Ovary (tissue), 9 donors: ENCODE measurements around the gene SIRT3. TPM values are rescaled to one million over a fixed set of nuclear protein-coding genes. Genes with fewer than 3 reads are reported as not detected.

Source experiments
- DNase-seq, 5 donors: peaks; one replicate each; pipeline ENCODE4 v3.0.0-alpha.2; 2019 to 2020
- H3K27ac ChIP-seq, 2 donors: fragments of 200-600 bp; one replicate each; pipeline versions ENCODE4 v1.5.1 to v1.8.0; 2019 to 2022
- H3K27me3 ChIP-seq: fragments of 200-600 bp; one replicate; pipeline ENCODE4 v1.8.0; 2022
- H3K36me3 ChIP-seq: fragments of 200-600 bp; sonication (generic); one replicate; pipeline ENCODE4 v1.5.1; 2019
- H3K4me1 ChIP-seq: one replicate; pipeline ENCODE4 v1.8.1; 2013; ENCODE audit warnings: mild to moderate bottlenecking, moderate library complexity; ENCODE audit not compliant: insufficient read depth
- H3K4me3 ChIP-seq: fragments of 200-600 bp; sonication (generic); one replicate; pipeline ENCODE4 v1.5.1; 2017
- H3K9me3 ChIP-seq, 2 donors: fragments of 200-600 bp in 1 of 2; sonication (generic) in 1 of 2; one replicate each; pipeline versions ENCODE4 v1.5.1 to v1.8.1; 2013 to 2019; ENCODE audit warnings: mild to moderate bottlenecking in 1 of 2, moderate library complexity in 1 of 2
- EP300 ChIP-seq: sonication (generic); formaldehyde crosslinking; IDR thresholded peaks from one replicate; pipeline ENCODE4 v1.6.1; 2017; ENCODE audit warnings: antibody characterized with exemption
- POLR2A ChIP-seq: fragments of 450-650 bp; IDR thresholded peaks from one replicate; pipeline ENCODE4 v1.6.1; 2017; ENCODE audit warnings: antibody characterized with exemption, mild to moderate bottlenecking, moderate library complexity
- WGBS, 3 donors: extraction: QIAGEN DNeasy Blood & Tissue Kit in 1 of 3; methylation state at CpG; one replicate each; pipeline versions ENCODE4 v1.1.5 to v1.1.7; 2013 to 2017; 5-methylcytosine and 5-hydroxymethylcytosine counted together
- intact Hi-C, 4 donors: fragments of 100-400 bp; cut with DNase I; formaldehyde crosslinking; loops; one replicate each; pipeline versions ENCODE4 v1.11.0 to v1.15.1; 2022 to 2023
- polyA plus RNA-seq, 2 donors: library from polyadenylated mRNA; stranded (reverse); fragments of 200-250 nt in 1 of 2; fragments of 350-450 nt in 1 of 2; fragmentation: Illumina TruSeq in 1 of 2; extraction: RNeasy Lipid Tissue Mini Kit (QIAGEN cat#74804) in 1 of 2; gene quantifications; one replicate each; pipeline ENCODE4 v1.2.3, GENCODE V29; 2013 to 2014
- total RNA-seq, 7 donors: library from RNA; depleted of rRNA in 2 of 7; stranded (reverse); fragments of >200 nt in 2 of 7; fragmentation: NEBNext Ultra II Directional in 3 of 7; extraction: Animal tissue kit (Norgen Biotek cat#: 25700) in 3 of 7; gene quantifications; one replicate each; pipeline versions ENCODE4 v1.1.0 to v1.2.4, GENCODE V29; 2016 to 2023
- TF ChIP-seq, protein P1 (sequence below), 3 donors: fragments of 450-650 bp in 2 of 3; fragments of 200-600 bp in 1 of 3; IDR thresholded peaks; one replicate each; pipeline versions ENCODE4 v1.5.1 to v1.8.0; 2016 to 2022; ENCODE audit warnings: antibody characterized with exemption in 3 of 3, mild to moderate bottlenecking in 1 of 3
- donor health status: DM: no; HTN: no; CAD: no; lungs with moderate emphysema.
- donor health status: DM: no; HTN: no; CAD: no.
- donor health status: Bipolar disorder and iron deficiency.
- donor health status: DM: yes; HTN: yes; CAD: no.
- donor health status: DM: no; HTN: no; CAD: no.
- donor health status: DM: yes; HTN: yes; CAD: no.

The SIRT3 gene
- total and polyA plus RNA-seq, 9 donors, result 11.1 to 24.4 (median 21.5) TPM

DNA sequence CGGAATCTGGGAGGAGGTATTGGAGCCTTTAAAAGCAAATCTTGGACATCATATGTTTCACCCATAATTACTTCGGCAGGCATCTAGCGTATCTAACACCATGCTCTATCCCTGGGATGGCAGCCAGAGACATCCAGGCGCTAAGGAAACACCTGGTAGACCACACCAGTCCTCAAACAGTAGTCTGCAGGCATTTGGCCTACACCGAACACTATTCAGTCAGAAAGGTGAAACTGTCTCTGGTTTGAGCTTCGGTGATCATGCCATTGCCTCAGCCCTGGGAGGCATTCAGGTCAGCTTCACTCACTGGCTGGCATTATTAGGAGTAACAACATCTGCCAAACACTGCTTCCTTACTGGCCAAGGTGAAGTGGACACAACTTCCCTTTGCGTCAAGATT, 11.7 kb downstream of the SIRT3 start:
- no peaks in the 10 kb centered on the region for H3K9me3 ChIP-seq
- DNase-seq, result no peak
- 81 to 88% (median 83%) methylated on average over 7 of the region's 7 CpGs for WGBS, 3 donors
- H3K4me1 ChIP-seq, result no peaks in the 10 kb centered on the region
- intact Hi-C loops, result no loop called here
- H3K4me3 ChIP-seq, result no peak overlapping the region
- no peak overlapping the region for H3K27ac ChIP-seq
- no peaks in the 10 kb centered on the region for H3K27me3 ChIP-seq
- no peaks in the 10 kb centered on the region for H3K36me3 ChIP-seq
- TF ChIP-seq EP300, result no peak
- TF ChIP-seq, protein P1, sequence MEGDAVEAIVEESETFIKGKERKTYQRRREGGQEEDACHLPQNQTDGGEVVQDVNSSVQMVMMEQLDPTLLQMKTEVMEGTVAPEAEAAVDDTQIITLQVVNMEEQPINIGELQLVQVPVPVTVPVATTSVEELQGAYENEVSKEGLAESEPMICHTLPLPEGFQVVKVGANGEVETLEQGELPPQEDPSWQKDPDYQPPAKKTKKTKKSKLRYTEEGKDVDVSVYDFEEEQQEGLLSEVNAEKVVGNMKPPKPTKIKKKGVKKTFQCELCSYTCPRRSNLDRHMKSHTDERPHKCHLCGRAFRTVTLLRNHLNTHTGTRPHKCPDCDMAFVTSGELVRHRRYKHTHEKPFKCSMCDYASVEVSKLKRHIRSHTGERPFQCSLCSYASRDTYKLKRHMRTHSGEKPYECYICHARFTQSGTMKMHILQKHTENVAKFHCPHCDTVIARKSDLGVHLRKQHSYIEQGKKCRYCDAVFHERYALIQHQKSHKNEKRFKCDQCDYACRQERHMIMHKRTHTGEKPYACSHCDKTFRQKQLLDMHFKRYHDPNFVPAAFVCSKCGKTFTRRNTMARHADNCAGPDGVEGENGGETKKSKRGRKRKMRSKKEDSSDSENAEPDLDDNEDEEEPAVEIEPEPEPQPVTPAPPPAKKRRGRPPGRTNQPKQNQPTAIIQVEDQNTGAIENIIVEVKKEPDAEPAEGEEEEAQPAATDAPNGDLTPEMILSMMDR (IDR thresholded peaks at IDR 0.05), result no peak
- no peak for TF ChIP-seq POLR2A

DNA sequence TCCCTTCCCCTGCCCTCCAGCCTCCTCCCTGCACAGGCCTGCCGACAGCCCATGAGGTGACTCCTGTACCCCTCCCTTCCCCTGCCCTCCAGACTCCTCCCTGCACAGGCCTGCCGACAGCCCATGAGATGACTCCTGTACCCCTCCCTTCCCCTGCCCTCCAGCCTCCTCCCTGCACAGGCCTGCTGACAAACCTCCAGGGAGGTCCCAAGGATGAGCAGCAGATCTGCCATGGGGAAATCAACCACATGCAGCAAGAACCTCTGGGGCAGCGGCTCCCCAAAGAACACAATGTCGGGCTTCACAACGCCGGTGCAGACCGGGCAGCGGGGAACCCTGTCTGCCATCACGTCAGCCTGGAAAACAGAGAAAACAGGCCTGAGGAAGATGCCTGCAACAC, 12.3 kb downstream of the SIRT3 start:
- H3K36me3 ChIP-seq, result no peaks in the 10 kb centered on the region
- 84 to 96% (median 92%) methylated on average over 7 to 9 of the region's 9 CpGs for WGBS, 3 donors
- no peak for TF ChIP-seq EP300
- TF ChIP-seq, protein P1 (IDR thresholded peaks at IDR 0.05), result no peak
- no peak for TF ChIP-seq POLR2A
- H3K27ac ChIP-seq, result no peak overlapping the region
- H3K27me3 ChIP-seq, result no peaks in the 10 kb centered on the region
- no peaks in the 10 kb centered on the region for H3K4me1 ChIP-seq
- intact Hi-C loops, result no loop called here
- DNase-seq, result peak in 1 of 5 donors; percentile 8
- H3K9me3 ChIP-seq, result no peaks in the 10 kb centered on the region
- no peak overlapping the region for H3K4me3 ChIP-seq

DNA sequence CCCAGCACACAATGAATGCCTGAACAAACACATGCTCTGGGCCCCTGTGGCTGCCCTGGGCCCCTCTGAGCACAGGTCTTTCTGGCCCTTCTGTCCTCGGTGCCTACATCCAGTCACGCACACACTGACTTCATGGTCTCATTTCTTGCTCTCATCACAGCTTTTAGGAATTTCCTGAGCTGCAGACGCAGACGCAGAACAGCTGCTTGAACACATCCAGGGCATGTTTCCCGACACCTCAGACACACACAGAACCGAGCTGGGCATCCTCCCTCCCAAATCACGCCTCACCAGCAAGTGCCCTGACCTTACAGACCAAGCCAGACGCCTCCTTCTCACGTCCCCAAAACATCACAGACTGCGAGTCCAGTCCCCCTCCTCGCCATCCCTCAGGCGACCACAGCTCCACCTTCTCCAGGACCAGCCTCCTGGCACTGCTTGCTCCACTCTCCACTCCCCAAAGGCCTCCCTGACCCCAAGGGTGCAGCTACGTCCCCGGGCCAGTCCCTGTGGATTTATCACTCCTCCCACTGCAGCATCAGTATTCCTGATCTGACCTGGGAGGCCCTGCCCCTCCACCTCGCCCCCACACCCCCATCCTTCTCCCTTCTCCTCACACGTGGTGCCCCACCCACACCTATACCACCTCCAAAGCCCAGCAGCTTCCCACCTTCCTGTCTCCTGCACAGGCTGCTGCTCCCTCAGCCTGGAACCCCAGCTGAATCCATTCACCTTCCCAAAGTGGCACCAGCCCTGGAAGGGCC, 12.9 kb downstream of the SIRT3 start:
- H3K27me3 ChIP-seq, result no peaks in the 10 kb centered on the region
- intact Hi-C loops, result no loop called here
- H3K4me1 ChIP-seq, result no peaks in the 10 kb centered on the region
- no peaks in the 10 kb centered on the region for H3K9me3 ChIP-seq
- no peak overlapping the region for H3K27ac ChIP-seq
- TF ChIP-seq EP300 (no peak), POLR2A (no peak)
- TF ChIP-seq, protein P1 (IDR thresholded peaks at IDR 0.05), result no peak
- 68 to 73% (median 71%) methylated on average over 16 of the region's 16 CpGs for WGBS, 3 donors
- H3K4me3 ChIP-seq, result no peak overlapping the region
- no peaks in the 10 kb centered on the region for H3K36me3 ChIP-seq
- peak in 1 of 5 donors; percentile 15 for DNase-seq

DNA sequence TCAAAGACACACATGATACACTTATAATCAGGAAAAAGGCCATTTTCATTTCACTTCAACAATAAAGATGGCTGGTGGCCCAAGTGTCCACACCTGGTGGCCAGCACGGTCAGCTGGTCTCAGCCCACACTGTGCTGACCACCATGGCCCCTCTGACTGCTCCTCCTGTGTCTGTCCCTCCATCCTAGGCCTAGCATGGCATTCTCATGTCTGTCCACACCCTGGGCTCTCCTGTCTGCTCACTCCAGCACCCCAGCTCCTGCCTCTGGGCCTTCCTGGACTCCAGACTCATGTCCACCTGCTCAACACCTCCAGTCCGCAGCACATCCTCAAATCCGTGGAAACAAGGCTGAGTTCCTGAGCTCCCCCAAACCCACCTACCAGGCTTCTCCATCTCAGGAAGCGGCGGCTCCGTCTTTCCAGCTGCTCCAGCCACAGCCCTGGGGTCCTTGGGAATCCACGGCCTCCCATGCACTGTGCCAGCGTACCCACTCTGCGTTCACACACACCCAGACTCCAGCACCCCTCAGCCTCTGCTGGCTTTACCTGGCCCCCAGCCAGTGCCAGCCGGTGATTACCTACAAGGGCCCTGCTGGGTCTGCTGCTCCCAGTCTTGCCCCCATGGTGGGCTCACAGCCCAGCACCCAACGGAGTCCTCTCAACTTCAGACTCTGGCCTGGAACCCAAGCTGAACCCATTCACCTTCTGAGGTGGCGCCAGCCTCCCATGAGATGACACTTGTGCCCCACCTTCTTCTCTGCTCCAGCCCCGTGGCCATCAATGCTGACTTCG, 13.9 kb downstream of the SIRT3 start:
- no peaks in the 10 kb centered on the region for H3K4me1 ChIP-seq
- no peaks in the 10 kb centered on the region for H3K36me3 ChIP-seq
- TF ChIP-seq POLR2A, result no peak
- no peak for TF ChIP-seq EP300
- TF ChIP-seq, protein P1 (IDR thresholded peaks at IDR 0.05), result no peak
- no peak overlapping the region for H3K27ac ChIP-seq
- 89 to 92% (median 90%) methylated on average over 14 of the region's 14 CpGs for WGBS, 3 donors
- intact Hi-C loops, result no loop called here
- DNase-seq, result peak in 1 of 5 donors; percentile 17
- H3K9me3 ChIP-seq, result no peaks in the 10 kb centered on the region
- no peak overlapping the region for H3K4me3 ChIP-seq
- no peaks in the 10 kb centered on the region for H3K27me3 ChIP-seq
